ENCODE measurements around the gene COL13A1.

The COL13A1 gene

GRCh38 chr10:69801434-69802315, at the start of gene COL13A1:
Gene COL13A1 (plus strand): TSS chr10:69801906. CDS start chr10:69802424, 518 bp downstream.
- H3F3A ChIP-seq (ENCODE audit: insufficient read depth, low read length): no peaks in the 10 kb centered on the region
- no peak within 1 kb of the TSS for H3K4me3 ChIP-seq (ENCODE audit: low read depth, low read length, poor library complexity, severe bottlenecking)
- no peaks in the 10 kb centered on the region for H3K9me2 ChIP-seq (ENCODE audit: low read depth, low read length)
- TF ChIP-seq CTCF (IDR thresholded peaks at IDR 0.05; ENCODE audit: low read length) (no peak), EZH2 (IDR thresholded peaks at IDR 0.05; ENCODE audit: borderline replicate concordance, low read length) (no peak)
- no peak within 1 kb of the TSS for H2AFZ ChIP-seq (ENCODE audit: low read length)
- H3K4me1 ChIP-seq (ENCODE audit: insufficient read depth, low read length, severe bottlenecking): no peaks in the 10 kb centered on the region
- no peaks in the 10 kb centered on the region for H4K20me1 ChIP-seq (ENCODE audit: insufficient read depth, low read length)
- H3K9ac ChIP-seq (ENCODE audit: low read length): no peak within 1 kb of the TSS
- no peaks in the 10 kb centered on the region for H3K79me2 ChIP-seq (ENCODE audit: insufficient read depth, low read length)
- H3K9me3 ChIP-seq (ENCODE audit: low read length): no peaks in the 10 kb centered on the region
- no peak within 1 kb of the TSS for H3K4me2 ChIP-seq (ENCODE audit: low read length)
- 0 out of 2 replicates have a peak, but pooled peaks cover 4% of the 10 kb centered on the region for H3K27me3 ChIP-seq (ENCODE audit: insufficient read depth, low read length)
- H3K27ac ChIP-seq (ENCODE audit: low read depth, low read length, poor library complexity, severe bottlenecking): no peak within 1 kb of the TSS
- H3K36me3 ChIP-seq (ENCODE audit: insufficient read depth, low read length): no peaks in the 10 kb centered on the region

DNA sequence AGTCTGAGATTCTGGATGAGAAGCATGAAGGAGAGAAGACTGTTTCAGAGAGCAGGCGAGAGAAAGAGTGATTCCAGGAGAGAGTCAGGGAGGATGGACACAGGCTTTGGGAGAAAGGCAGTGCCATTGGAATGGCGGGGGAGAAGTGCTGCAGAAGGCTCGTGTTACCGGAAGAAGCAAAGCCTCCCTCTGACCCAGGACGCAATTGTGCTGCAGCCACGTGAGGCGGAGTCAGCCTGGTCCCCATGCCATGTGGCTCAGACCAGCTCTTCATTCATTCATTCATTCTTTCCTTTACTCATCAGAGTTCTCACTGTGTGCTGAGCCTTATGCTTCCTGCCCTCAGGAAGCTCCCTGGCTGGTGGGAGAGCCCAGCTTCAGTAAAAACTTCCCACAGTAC, 49.2 kb upstream of the COL13A1 start:
- Histone ChIP-seq H3K79me2 (ENCODE audit: insufficient read depth, low read length) (no peaks in the 10 kb centered on the region), H3K4me1 (ENCODE audit: insufficient read depth, low read length, severe bottlenecking) (no peaks in the 10 kb centered on the region), H3K9me2 (ENCODE audit: low read depth, low read length) (no peaks in the 10 kb centered on the region), H3K27ac (ENCODE audit: low read depth, low read length, poor library complexity, severe bottlenecking) (no peak overlapping the region), H3K9me3 (ENCODE audit: low read length) (no peaks in the 10 kb centered on the region), H3K4me2 (ENCODE audit: low read length) (no peak overlapping the region), H3F3A (ENCODE audit: insufficient read depth, low read length) (no peaks in the 10 kb centered on the region), H3K27me3 (ENCODE audit: insufficient read depth, low read length) (no peaks in the 10 kb centered on the region; the same call in 1 of the 2 replicates), H4K20me1 (ENCODE audit: insufficient read depth, low read length) (no peaks in the 10 kb centered on the region), H3K36me3 (ENCODE audit: insufficient read depth, low read length) (no peaks in the 10 kb centered on the region), H3K4me3 (ENCODE audit: low read depth, low read length, poor library complexity, severe bottlenecking) (no peak overlapping the region), H2AFZ (ENCODE audit: low read length) (no peak overlapping the region), H3K9ac (ENCODE audit: low read length) (no peak overlapping the region)
- TF ChIP-seq EZH2 (IDR thresholded peaks at IDR 0.05; ENCODE audit: borderline replicate concordance, low read length): no peak
- no peak for TF ChIP-seq CTCF (IDR thresholded peaks at IDR 0.05; ENCODE audit: low read length)

DNA sequence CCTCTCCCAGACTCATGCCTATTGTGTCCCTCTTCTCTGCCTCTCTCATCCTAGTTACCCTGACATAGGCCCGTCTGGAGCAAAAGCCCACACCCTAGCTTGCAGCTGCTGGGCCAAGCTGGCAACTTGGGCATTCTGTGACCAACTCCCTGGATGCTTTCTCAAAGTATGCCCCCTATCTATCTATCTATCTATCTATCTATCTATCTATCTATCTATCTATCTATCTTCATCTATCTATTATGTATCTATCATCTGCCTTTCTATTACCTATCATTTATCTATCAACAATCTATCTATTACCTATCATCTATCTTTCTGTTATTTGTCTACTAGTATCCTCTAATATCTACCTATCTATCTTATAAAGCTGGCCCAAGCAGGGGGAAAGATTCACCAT, 45.4 kb upstream of the COL13A1 start:
- Histone ChIP-seq H3F3A (ENCODE audit: insufficient read depth, low read length) (no peaks in the 10 kb centered on the region), H3K4me1 (ENCODE audit: insufficient read depth, low read length, severe bottlenecking) (no peaks in the 10 kb centered on the region), H3K9ac (ENCODE audit: low read length) (no peak overlapping the region), H3K4me2 (ENCODE audit: low read length) (no peak overlapping the region), H3K79me2 (ENCODE audit: insufficient read depth, low read length) (no peaks in the 10 kb centered on the region), H3K36me3 (ENCODE audit: insufficient read depth, low read length) (no peaks in the 10 kb centered on the region), H4K20me1 (ENCODE audit: insufficient read depth, low read length) (no peaks in the 10 kb centered on the region), H3K4me3 (ENCODE audit: low read depth, low read length, poor library complexity, severe bottlenecking) (no peak overlapping the region), H3K27ac (ENCODE audit: low read depth, low read length, poor library complexity, severe bottlenecking) (no peak overlapping the region), H3K9me2 (ENCODE audit: low read depth, low read length) (no peaks in the 10 kb centered on the region), H2AFZ (ENCODE audit: low read length) (no peak overlapping the region), H3K9me3 (ENCODE audit: low read length) (no peaks in the 10 kb centered on the region), H3K27me3 (ENCODE audit: insufficient read depth, low read length) (peaks cover 4% of the 10 kb centered on the region; the same call in 1 of the 2 replicates)
- TF ChIP-seq EZH2 (IDR thresholded peaks at IDR 0.05; ENCODE audit: borderline replicate concordance, low read length) (no peak), CTCF (IDR thresholded peaks at IDR 0.05; ENCODE audit: low read length) (no peak)
